Ascending aorta (tissue), 2 donors: ENCODE measurements around the gene TMEM255B. TPM values are rescaled to one million over a fixed set of nuclear protein-coding genes. Genes with fewer than 3 reads are reported as not detected.

Experiments used
- DNase-seq, 2 donors: peaks; one replicate each; pipeline ENCODE4 v3.0.0-alpha.2; 2019; ENCODE audit warnings: low spot score in 2 of 2
- H3K27ac ChIP-seq, 2 donors: fragments of 200-600 bp; sonication (generic); one replicate each; pipeline ENCODE4 v1.5.1; 2016 to 2017; ENCODE audit warnings: mild to moderate bottlenecking in 1 of 2
- H3K27me3 ChIP-seq: fragments of 200-600 bp; sonication (generic); one replicate; pipeline ENCODE4 v1.5.1; 2017
- H3K36me3 ChIP-seq, 2 donors: fragments of 200-600 bp; sonication (generic); one replicate each; pipeline ENCODE4 v1.5.1; 2016
- H3K4me1 ChIP-seq, 2 donors: fragments of 200-600 bp; sonication (generic); one replicate each; pipeline ENCODE4 v1.5.1; 2016 to 2017; ENCODE audit warnings: mild to moderate bottlenecking in 1 of 2
- H3K4me3 ChIP-seq, 2 donors: fragments of 200-600 bp; sonication (generic); one replicate each; pipeline ENCODE4 v1.5.1; 2016 to 2017; ENCODE audit warnings: mild to moderate bottlenecking in 1 of 2
- H3K9me3 ChIP-seq, 2 donors: fragments of 200-600 bp; sonication (generic); one replicate each; pipeline ENCODE4 v1.5.1; 2016
- intact Hi-C: fragments of 100-400 bp; cut with DNase I; formaldehyde crosslinking; loops from one replicate; pipeline ENCODE4 v1.15.1; 2023
- total RNA-seq: library from RNA; depleted of rRNA; stranded (reverse); fragments of >200 nt; gene quantifications from one replicate; pipeline ENCODE4 v1.1.0, GENCODE V29; 2016
- TF ChIP-seq, protein P1 (sequence below), 3 experiments: fragments of 200-600 bp in 2 of 3; fragments of 450-650 bp in 1 of 3; sonication (generic) in 2 of 3; IDR thresholded peaks; one replicate each; pipeline ENCODE4 v1.5.1; 2016 to 2019; ENCODE audit warnings: antibody characterized with exemption in 3 of 3, mild to moderate bottlenecking in 1 of 3, moderate library complexity in 1 of 3

TMEM255B gene
- total RNA-seq, 1 donor from 2014 or later = 4.7 TPM

GRCh38 chr13:113805431-113806103 is 46.5 kb downstream of the TMEM255B start:
- no peaks in the 10 kb centered on the region for H3K4me1 ChIP-seq
- TF ChIP-seq, protein P1, sequence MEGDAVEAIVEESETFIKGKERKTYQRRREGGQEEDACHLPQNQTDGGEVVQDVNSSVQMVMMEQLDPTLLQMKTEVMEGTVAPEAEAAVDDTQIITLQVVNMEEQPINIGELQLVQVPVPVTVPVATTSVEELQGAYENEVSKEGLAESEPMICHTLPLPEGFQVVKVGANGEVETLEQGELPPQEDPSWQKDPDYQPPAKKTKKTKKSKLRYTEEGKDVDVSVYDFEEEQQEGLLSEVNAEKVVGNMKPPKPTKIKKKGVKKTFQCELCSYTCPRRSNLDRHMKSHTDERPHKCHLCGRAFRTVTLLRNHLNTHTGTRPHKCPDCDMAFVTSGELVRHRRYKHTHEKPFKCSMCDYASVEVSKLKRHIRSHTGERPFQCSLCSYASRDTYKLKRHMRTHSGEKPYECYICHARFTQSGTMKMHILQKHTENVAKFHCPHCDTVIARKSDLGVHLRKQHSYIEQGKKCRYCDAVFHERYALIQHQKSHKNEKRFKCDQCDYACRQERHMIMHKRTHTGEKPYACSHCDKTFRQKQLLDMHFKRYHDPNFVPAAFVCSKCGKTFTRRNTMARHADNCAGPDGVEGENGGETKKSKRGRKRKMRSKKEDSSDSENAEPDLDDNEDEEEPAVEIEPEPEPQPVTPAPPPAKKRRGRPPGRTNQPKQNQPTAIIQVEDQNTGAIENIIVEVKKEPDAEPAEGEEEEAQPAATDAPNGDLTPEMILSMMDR (IDR thresholded peaks at IDR 0.05) = no peak
- peaks cover 0 to 10% of the 10 kb centered on the region in 2 donors for H3K9me3 ChIP-seq
- no peak overlapping the region for H3K4me3 ChIP-seq
- no peak for DNase-seq
- H3K27me3 ChIP-seq = no peaks in the 10 kb centered on the region
- H3K27ac ChIP-seq = no peak overlapping the region
- no peaks in the 10 kb centered on the region for H3K36me3 ChIP-seq
- intact Hi-C loops = no loop called here

DNA sequence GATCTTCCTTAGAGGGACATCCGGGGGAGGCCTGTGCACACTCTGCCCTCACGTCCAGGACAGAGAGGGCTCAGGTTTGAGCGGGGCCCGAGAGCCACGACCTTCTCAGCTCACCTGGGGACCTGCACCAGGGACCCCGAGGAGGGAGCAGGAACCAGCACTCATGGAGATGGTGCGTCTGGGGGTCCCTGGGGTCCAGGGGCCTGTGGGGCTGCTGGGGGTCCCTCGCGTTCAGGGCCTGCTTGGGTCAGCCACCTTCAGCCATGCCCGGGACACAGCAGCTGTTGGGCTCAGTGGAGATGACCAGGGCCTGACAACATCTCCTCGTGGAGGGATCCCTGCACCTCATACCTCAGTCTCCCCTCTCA is 47.1 kb downstream of the TMEM255B start:
- H3K4me3 ChIP-seq = no peak overlapping the region
- no peak for DNase-seq
- H3K27ac ChIP-seq = no peak overlapping the region
- intact Hi-C loops = no loop called here
- H3K4me1 ChIP-seq = no peaks in the 10 kb centered on the region
- TF ChIP-seq, protein P1 (IDR thresholded peaks at IDR 0.05) = no peak
- peaks cover 0 to 10% of the 10 kb centered on the region in 2 donors for H3K9me3 ChIP-seq
- no peaks in the 10 kb centered on the region for H3K36me3 ChIP-seq
- H3K27me3 ChIP-seq = no peaks in the 10 kb centered on the region

DNA sequence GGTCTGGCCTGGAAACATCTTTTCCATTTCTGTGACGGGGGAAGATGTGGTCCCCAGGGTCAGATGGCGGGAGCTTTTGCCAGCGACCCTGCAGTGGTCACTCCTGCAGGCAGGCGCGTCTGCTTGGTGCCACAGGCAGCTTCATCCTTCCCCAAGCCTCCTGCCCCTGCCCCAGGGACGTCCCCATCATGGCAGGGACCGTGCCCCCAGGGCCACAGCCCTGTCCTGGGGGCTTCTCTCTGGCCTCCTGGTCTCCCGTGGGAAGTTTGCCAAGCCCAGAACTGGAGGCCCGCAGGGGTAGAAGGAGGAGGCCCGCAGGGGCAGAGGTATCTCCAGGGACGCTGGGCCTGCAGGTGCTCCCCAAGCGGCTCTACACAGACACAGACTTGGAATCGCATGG is 47.5 kb downstream of the TMEM255B start:
- no peaks in the 10 kb centered on the region for H3K4me1 ChIP-seq
- peaks cover 0 to 10% of the 10 kb centered on the region in 2 donors for H3K9me3 ChIP-seq
- intact Hi-C loops = no loop called here
- TF ChIP-seq, protein P1 (IDR thresholded peaks at IDR 0.05) = no peak
- H3K36me3 ChIP-seq = no peaks in the 10 kb centered on the region
- no peak overlapping the region for H3K4me3 ChIP-seq
- no peak overlapping the region for H3K27ac ChIP-seq
- no peak for DNase-seq
- H3K27me3 ChIP-seq = no peaks in the 10 kb centered on the region

- no peak overlapping the region for H3K27ac ChIP-seq
- TF ChIP-seq, protein P1 (IDR thresholded peaks at IDR 0.05) = no peak
- H3K4me3 ChIP-seq = no peak overlapping the region
- H3K4me1 ChIP-seq = peaks cover 0 to under 1% of the 10 kb centered on the region in 2 donors
- intact Hi-C loops = no loop called here
- no peak for DNase-seq
- H3K36me3 ChIP-seq = no peaks in the 10 kb centered on the region
- peaks cover 0 to 10% of the 10 kb centered on the region in 2 donors for H3K9me3 ChIP-seq
- H3K27me3 ChIP-seq = no peaks in the 10 kb centered on the region
Observed at GRCh38 chr13:113808058-113808834, 49.2 kb downstream of the TMEM255B start.

GRCh38 chr13:113809934-113810333 is 50.9 kb downstream of the TMEM255B start:
- peaks cover 3 to 12% of the 10 kb centered on the region in 2 donors for H3K4me1 ChIP-seq
- H3K9me3 ChIP-seq = peaks cover 0 to 10% of the 10 kb centered on the region in 2 donors
- H3K4me3 ChIP-seq = no peak overlapping the region
- H3K27ac ChIP-seq = no peak overlapping the region
- intact Hi-C loops = no loop called here
- no peaks in the 10 kb centered on the region for H3K27me3 ChIP-seq
- DNase-seq = no peak
- TF ChIP-seq, protein P1 (IDR thresholded peaks at IDR 0.05) = no peak
- no peaks in the 10 kb centered on the region for H3K36me3 ChIP-seq
